ENCODE results near the gene TNFSF11. TPM values are rescaled to one million over a fixed set of nuclear protein-coding genes. Genes with fewer than 3 reads are reported as not detected.
A peak's percentile ranks its signal among the peaks of the same experiment; 100 is the strongest.

Gene TNFSF11
- total RNA-seq, 1 experiment from 2014 or later = not detected

DNA sequence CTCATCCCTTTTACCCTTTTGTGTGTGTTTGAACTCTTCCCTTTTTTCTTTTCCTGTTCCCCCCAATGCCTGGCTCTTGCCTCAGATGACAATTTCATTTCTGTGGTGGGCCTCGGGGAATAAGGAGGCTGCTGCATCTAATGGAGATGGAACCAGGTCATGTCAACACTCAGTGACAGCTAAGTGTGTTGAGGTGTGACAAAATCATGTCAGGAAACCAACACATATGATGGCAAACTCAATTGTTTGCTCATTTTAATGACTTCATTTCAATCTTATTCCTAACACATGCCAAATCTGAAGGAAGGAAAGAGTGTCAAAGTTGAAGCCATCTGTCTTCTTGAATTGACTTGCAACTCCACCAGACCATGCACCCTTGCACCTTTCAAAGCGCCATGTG is 36.7 kb downstream of the TNFSF11 start:
- DNase-seq (ENCODE audit: low spot score) = no peak

DNA sequence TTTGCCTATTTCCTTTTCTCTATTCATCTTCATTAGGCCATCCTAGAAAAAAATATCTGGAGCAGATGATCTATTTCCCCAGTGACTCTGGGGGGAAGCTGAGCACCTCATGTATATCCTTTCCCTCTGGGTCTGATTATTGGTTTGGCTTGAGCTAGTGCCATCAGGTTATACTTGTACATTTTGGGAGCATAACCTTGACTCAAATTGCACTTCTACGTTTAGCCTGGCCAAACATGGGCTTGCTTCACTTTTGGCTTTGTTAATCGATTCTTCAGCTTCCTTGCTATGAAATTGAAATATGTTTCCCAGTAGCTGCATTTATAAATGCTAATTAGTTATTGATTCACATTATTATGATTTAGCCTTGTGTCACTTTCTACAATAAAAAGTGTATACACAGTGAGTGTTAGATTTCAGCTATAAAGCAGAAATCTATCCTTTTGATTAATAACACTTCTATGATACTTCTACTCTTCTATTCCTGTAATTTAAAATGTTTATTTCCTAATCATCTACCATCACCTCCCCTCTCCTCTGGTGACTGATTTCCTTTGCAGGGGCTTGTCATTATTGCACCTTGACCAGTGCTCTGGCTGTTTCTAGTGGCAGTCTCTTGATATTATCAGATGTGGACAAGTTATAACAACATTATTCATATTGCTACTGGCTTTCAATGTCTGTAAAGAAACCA is 37.3 kb downstream of the TNFSF11 start:
- DNase-seq (ENCODE audit: low spot score) = no peak

DNA sequence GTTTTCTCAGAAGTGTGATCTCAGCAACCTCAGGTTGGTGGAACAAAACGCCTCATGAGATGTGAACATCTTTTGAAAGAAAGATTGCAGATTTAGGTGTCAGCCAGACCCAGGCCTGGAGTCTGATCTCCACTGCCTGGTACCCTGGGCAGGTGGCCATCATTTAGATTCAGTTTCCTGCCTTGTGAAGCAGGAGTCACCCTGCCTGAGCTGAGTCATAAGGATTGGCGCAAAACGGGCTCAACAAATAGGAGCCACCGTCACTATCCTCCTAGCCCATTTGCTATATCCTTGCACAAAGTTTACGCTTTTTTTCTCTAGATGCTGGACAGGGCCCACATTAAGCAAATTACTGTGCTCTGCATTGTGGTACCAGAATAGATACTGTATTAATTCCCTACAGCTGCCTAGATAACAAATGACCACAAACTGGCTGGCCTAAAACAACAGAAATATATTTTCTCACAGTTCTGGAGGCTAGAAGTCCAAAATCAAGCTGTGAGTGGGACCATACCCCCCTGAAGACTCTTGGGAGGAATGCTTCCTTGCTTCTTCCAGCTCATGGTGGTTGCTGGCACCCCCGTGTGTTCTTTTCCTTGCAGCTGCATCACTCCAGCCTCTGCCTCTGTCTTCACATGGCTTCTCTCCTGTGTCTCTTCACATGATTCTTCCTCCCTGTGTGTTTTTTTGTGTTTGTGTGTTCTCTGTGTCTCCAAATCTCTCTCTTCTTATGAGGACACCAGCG is 38.2 kb downstream of the TNFSF11 start:
- no peak for DNase-seq (ENCODE audit: low spot score)

DNA sequence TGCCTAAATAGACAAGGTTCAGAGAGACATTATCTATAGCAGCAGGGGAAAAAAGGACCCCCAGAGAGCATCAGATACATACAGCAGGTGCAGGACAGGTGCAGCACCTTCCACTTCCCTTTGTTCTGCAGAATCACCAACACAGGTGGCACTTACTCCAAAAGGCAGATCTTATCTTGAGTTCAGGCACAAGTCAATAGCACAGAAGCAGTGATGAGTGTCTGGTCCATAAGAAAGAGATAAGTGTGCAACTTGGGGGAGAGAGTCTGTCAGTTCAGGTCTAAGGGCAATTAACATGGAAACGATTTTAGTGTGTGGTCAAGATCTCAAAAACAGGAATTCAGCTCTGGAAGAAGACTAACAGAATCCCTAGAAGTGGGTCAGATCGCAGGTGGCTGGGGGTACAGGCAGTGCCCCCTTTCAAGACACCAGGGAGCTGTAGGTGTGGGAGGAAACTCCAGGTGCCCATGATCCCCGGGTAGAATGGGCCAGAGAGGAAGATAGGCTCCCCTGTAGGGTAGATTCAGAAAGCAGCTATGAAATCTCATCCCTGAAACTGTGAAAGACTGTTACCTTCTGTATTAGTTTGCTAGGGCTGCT is 40.6 kb downstream of the TNFSF11 start:
- DNase-seq (ENCODE audit: low spot score) = no peak

DNA sequence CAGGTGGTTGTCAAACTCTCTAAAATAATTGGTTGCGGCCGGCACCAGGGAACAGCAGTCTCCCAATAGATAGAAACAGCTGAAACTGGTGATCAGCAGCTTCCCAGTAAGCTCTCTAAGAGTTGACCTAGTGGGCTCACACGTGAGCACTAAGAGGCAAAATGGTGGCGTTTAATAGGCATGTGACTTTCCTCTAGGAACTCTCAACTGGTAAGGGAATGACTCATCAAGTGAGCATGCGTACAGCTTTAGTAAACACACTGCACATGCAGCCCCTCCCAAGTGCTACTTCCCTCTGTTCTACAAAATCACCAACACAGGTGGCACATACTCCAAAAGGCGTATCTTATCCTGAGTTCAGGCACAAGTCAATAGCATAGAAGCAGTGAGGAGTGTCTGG is 41.7 kb downstream of the TNFSF11 start:
- DNase-seq (ENCODE audit: low spot score) = peak; percentile 42

DNA sequence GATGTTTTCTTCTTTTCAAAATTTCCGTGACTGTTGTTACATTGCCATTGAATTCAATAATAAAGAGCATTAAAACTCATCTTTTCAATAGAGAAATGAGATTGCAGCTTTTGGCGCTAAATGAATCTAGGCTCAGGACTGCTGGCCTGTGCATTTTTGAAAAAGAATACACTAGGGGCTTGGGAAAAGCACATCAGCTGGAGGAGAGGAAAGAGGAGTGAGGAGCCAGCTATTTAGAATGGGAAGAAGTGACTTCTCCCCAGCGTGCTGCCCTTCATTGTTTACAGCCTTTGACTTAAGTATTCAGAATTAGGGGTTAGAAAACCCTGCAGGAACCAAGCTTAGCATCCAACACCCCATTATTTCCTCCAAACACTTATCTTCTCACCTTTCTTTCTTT is 43.3 kb downstream of the TNFSF11 start:
- no peak for DNase-seq (ENCODE audit: low spot score)

DNA sequence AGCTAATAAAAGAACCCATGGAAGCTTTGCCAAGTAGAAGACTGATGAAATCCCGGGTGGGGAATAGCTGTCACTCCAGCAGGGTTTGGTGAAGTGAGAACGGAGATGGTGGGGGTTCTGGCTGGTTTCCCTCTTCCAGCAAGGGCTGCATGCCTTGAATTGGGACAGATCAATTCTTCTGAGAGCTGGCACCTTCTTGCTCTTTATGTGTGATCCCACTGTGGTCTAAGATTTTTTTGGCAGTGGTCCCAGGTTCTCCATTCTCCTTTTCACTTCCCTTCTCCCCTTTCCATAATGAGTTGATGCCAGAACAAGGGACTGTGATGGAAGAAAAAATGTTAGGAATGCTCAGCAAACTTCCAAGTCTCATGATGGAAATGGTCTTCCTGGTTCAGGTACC is 50.0 kb downstream of the TNFSF11 start:
- no peak for DNase-seq (ENCODE audit: low spot score)

DNA sequence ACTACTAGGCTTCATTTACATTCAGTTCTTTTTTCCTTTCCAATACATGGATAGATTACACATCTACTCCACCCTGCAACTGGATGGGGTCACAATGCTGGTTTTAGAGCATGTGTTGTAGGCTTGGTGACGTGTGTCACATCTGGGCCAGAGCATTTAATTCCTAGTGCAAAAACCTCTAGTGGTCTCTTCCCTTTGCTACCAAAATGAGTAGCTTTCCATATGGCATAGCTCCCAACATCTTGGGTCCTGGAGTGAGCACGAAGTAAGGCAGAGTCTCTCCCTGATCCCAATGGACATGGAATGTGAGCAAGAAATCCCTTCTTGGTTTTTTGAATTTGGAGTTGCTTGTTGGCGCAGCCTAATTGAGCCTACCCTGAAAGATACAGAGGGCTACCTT is 51.7 kb downstream of the TNFSF11 start:
- DNase-seq (ENCODE audit: low spot score) = no peak

DNA sequence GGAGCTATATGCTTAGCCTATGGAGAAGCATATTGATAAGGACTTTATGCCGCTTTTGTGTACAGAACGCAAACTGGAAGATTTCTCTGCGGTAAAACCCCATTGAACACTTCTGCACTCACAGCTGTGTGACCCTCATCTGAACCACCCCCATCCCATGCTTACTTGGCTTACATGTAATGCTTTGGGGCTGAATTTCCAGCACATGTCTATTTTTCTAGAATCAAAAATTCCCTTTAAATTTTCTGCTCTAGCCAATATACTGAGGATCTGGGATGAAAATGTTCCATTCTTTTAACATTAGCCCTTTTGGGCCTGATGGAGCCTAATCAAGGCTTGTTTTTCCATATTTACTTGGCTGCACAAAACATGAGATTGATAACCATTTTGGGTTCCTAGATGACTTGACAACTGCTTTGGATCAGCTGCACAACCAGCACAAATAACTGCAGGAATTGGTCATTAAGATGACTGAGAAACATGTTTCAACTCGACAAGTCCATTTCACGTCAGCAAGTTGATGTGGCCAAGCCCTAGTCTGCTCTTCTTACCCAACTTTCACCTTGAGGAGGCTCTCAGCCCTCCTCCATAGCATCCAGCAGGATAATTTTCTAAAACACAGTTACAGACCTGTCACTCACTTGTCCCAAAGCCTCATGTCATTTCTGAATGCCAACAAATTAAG is 52.4 kb downstream of the TNFSF11 start:
- no peak for DNase-seq (ENCODE audit: low spot score)

DNA sequence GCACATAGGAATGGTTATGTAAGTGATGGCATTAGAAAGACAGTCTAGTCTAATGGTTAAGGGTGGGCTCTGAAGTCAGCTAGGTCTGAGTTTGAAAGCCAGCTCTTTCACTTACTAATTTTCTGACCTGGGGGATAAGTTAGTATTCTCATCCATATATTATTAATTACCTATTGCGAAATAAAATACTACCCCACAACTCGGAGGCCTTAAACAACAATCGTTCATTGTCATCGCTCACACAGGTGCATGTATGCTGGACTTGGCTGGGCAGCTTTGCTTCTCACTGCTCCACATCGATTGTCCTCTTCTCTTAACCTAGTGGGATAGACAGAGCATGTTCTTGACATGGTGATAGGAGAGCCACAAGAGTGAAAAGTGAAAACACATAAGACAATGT is 54.7 kb downstream of the TNFSF11 start:
- DNase-seq (ENCODE audit: low spot score) = no peak

DNA sequence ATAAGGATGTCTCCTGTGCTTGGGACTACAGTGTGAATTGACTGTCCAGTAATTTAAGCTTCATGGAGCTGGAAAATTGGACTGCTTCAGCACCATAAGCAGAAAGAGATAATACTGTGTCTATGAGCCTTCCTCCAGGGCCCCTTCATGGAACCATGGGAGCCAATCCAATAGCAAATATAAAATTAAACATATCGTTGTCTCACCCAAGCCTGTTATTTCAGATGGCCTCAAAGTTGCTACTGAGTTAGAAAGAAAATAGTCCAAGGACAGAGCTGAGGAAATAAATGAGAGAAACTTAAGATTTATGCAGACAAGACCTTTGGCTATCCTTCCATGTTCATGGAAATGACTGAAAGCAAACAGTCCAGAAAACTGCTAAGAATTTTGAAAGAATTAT is 57.2 kb downstream of the TNFSF11 start:
- DNase-seq (ENCODE audit: low spot score) = no peak

DNA sequence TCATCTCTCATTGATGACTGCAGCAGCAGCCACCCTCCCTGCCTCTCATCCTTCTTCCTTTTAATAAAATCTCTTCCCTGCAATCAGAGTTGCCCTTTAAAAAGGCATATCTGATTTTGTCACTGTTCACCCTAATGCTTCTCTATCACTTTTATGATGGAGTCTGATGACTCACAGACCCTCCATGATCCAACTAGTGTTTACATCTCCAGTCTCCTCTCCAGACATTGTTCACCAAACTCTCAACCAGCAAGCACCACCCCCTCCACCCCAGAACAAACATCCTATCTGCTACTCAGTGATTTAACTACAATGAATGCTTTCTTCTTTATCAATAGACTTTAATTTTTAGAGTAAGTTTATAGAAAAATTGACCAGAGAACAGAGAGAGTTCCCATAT is 59.5 kb downstream of the TNFSF11 start:
- DNase-seq (ENCODE audit: low spot score) = no peak

DNA sequence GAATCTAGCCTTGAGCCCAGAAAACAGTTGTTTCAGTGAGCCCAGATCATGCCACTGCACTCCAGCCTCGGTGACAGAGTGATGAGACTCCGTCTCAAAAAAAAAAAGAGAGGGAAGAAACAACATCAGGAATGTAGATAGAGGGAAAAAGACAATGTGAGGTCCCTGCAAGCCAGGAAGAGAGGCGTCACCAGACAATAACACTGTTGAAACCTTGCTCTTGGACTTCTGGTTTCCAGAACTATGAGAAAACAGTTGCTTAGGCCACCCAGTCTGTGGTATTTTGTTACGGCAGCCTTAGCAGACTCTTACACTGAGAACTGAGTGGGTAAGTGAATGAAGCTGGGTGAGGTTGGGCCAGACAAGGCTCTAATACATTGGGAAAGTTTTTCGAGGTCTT is 64.1 kb downstream of the TNFSF11 start:
- no peak for DNase-seq (ENCODE audit: low spot score)

DNA sequence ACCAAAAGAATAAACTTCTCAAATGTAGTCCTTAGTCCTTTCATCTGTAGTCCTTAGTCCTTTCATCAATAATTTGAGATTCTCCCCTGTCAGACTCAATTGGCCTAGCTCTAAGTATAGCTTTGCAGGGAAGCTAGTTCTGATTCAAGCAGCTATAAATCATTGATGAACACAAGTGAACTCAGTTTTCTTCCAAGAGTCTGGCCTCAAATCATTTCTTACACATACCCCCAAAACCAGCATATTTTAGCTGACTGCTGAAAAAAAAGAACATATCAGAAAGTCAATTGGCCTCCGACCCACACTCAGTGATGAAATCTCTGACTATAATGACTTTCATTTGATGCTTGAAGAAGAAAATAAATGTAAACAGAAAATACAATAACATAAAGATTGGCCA is 64.9 kb downstream of the TNFSF11 start:
- DNase-seq (ENCODE audit: low spot score) = no peak

DNA sequence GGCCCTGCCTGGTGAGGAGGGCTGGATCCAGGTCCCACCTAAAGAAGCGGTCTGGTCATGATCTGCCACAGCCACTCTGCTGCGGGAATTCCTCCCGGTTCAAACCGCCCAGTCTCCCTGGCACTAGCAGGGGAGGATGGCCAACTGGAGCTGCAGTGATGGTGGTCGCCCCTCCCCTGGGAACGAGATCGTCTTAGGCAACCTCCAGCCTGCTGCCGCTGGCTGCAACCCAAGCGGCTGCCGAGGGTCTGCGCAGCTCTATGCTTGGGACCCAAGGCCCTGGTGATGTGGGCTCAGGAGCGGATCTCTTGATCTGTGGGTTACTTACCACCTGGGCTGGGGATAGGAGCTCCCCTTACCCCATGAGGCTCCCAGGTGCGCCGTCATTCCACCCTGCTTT is 69.1 kb downstream of the TNFSF11 start:
- DNase-seq (ENCODE audit: low spot score) = no peak

DNA sequence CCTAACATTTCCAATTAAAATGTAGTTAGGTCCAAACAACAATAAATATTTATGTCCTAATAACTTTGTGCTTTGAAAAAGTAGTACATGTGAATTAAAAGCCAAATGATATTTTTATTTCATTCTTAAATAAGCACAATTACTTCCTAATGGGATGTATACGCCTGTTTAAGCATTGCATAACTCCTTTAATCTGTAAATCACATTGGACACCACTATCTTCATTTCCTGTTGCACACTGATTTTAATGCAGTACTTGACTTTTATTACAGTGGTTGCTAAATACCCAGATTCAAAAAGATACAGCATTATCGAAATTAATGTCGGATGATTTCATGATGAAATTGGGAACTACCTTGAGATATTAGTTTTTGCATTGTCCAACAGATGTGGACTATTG is 70.9 kb downstream of the TNFSF11 start:
- DNase-seq (ENCODE audit: low spot score) = no peak

DNA sequence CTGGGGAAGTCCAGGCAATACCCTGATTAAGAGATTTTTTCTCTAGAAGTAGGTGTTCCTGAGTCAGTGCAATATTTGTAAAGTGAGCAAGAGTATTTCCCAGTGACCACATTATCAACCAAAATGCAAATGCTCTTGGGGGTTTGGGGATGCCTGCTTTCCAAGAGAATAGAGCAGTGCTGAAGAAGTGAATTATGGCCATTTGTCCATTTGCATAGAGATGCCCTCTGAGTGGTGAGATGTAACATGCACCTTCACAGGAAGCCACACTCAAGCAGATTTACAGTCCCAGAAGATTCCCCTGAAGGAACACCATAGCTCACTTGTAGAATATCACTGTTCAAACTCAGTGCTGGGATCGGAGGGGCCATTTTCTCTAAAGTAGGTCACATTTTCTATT is 71.8 kb downstream of the TNFSF11 start:
- DNase-seq (ENCODE audit: low spot score) = no peak

DNA sequence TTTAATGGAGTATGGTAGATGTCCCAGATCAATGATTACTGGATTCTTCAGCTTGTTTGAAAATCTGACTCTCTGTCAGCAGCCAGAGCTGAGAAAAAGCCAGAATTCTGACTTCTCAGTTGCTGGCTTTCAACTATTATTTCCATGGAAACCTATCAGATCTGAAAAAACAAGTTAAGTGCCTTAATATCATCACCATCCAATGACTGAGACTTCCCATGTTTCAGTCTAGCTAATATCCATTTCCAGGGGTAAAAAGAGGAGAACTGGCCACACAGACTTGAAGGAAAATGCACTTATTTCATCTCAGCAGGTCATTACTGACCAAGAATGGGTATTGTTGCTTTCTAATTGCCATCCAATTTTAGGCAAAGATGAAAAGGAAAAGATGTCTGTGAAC is 75.2 kb downstream of the TNFSF11 start:
- no peak for DNase-seq (ENCODE audit: low spot score)

DNA sequence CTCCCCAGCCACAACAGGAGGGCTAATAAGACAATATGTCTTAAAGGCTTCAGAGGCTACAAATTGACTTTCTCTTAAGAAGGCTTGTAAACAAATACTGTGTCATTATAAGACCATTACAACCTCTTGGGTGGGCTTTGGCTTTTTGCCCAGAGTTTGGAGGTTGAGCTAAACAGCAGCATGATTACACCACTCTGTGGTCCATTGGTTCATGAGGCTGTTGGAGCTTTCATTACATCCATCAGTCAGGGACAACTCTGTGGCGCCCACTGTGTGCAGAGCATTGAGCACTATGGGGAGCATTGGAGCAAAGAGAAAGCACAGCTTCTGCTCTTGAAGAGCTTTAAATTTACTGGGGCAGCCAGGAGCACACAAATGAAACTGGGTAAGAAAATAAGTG is 75.9 kb downstream of the TNFSF11 start:
- DNase-seq (ENCODE audit: low spot score) = no peak

DNA sequence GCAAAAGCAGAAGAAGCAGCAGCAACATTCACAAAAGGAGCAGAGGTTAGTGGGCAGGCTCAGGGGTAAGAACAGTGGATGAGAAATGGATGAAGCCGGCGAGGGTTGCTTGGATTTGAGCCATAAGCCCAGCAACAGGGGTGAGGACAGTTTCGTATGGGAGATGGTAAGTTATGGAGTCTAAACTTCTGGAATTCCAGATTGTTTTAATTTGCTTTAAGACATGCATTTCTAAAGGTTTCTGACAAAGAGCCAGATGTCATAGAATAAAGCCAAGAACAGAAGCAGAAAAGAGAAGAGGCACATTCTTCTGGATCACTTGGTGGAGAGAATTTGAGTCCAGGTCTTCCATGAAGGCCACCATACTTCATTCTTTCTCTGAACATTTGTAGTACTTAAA is 76.6 kb downstream of the TNFSF11 start:
- no peak for DNase-seq (ENCODE audit: low spot score)

DNA sequence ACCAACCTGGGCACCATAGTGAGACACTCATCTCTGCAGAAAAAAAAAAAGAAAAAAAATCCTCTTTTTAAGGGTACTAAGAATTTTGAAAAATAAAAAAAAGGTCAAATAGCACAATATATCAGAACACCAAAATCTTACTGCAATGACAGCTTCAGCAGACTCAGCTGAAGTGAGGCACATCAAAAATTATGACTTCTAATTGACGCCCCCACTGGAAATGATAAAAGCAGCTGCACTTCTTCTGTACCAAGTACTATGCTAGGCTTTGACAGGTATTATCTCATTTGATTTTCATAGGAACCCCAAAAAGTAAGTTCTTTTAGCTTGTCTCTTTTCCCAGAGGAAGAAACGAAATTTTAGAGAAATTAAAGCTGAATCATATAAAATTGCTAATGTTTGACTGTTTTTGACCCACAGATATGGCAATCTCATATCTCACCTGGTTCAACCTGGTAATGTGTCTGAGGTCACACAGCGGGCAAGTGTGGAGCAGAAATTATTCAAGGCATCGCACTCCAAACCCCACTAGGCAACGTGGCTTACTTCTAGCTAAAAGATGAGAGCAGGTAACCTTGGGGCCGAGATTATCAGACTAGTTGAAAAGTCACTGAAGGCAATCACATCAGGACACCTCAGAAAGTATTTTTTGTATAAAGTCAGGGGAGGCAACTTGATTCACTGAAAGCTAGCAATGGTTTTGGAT is 78.1 kb downstream of the TNFSF11 start:
- no peak for DNase-seq (ENCODE audit: low spot score)
